Psoas muscle (tissue), 8 donors: ENCODE data around the gene GRIN2C. TPM values are rescaled to one million over a fixed set of nuclear protein-coding genes. Genes with fewer than 3 reads are reported as not detected.

Source experiments
- ATAC-seq, 4 donors: fragments of 200-7000 bp; cut with Tn5 transposase; one replicate each; pipeline ENCODE4 v1.9.1; 2020; ENCODE audit warnings: moderate library complexity in 3 of 4, mild to moderate bottlenecking in 2 of 4
- DNase-seq, 2 donors: peaks; one replicate each; pipeline ENCODE4 v3.0.0-alpha.2; 2020
- H3K27ac ChIP-seq: fragments of 200-600 bp; one replicate; pipeline ENCODE4 v1.8.0; 2022
- H3K27me3 ChIP-seq, 3 donors: fragments of 200-600 bp in 1 of 3; one replicate each; pipeline versions ENCODE4 v1.6.1 to v1.8.0; 2013 to 2022; ENCODE audit warnings: low read length in 2 of 3, mild to moderate bottlenecking in 2 of 3, moderate library complexity in 1 of 3; ENCODE audit not compliant: insufficient read depth in 3 of 3
- H3K36me3 ChIP-seq, 2 donors: fragments of 200-600 bp in 1 of 2; one replicate each; pipeline versions ENCODE4 v1.6.1 to v1.8.0; 2013 to 2022; ENCODE audit warnings: low read depth in 1 of 2, mild to moderate bottlenecking in 1 of 2, moderate library complexity in 1 of 2; ENCODE audit not compliant: insufficient read depth in 1 of 2
- H3K4me1 ChIP-seq: fragments of 200-600 bp; one replicate; pipeline ENCODE4 v1.8.0; 2022
- H3K4me3 ChIP-seq: fragments of 200-600 bp; one replicate; pipeline ENCODE4 v1.8.0; 2022; ENCODE audit warnings: mild to moderate bottlenecking
- H3K9me3 ChIP-seq: fragments of 200-600 bp; one replicate; pipeline ENCODE4 v1.8.0; 2022
- WGBS, 3 donors: extraction: QIAGEN DNeasy Blood & Tissue Kit; methylation state at CpG; one replicate each; pipeline versions ENCODE4 v1.1.6 to v1.1.7; 2013; 5-methylcytosine and 5-hydroxymethylcytosine counted together
- intact Hi-C, 2 donors: fragments of 100-400 bp; cut with DNase I; formaldehyde crosslinking; loops; one replicate each; pipeline versions ENCODE4 v1.11.0 to v1.14.2; 2022
- polyA plus RNA-seq, 3 donors: library from polyadenylated mRNA; stranded (reverse); fragments of 200-250 nt; gene quantifications; one replicate each; pipeline ENCODE4 v1.2.3, GENCODE V29; 2013
- total RNA-seq, 4 donors: library from RNA; stranded (reverse); fragmentation: NEBNext Ultra II Directional in 2 of 4; extraction: Animal tissue kit (Norgen Biotek cat#: 25700) in 2 of 4; gene quantifications; one replicate each; pipeline versions ENCODE4 v1.2.1 to v1.2.4, GENCODE V29; 2021 to 2023
- TF ChIP-seq, protein P1 (sequence below): fragments of 200-600 bp; IDR thresholded peaks from one replicate; pipeline ENCODE4 v1.8.0; 2022; ENCODE audit warnings: antibody characterized with exemption
- donor health status: healthy with polysubstance abuse.
- donor health status: DM: no; HTN: no; CAD: no; lungs with moderate emphysema.
- donor health status: Bipolar disorder and iron deficiency.
- donor health status: healthy.
- donor health status: DM: yes; HTN: yes; CAD: no.
- donor health status: DM: no; HTN: no; CAD: no.
- donor health status: DM: no; HTN: no; CAD: no.
- donor health status: DM: yes; HTN: yes; CAD: no.

Gene GRIN2C
- total and polyA plus RNA-seq, 7 donors, result 0.06 to 0.74 (median 0.32) TPM

DNA sequence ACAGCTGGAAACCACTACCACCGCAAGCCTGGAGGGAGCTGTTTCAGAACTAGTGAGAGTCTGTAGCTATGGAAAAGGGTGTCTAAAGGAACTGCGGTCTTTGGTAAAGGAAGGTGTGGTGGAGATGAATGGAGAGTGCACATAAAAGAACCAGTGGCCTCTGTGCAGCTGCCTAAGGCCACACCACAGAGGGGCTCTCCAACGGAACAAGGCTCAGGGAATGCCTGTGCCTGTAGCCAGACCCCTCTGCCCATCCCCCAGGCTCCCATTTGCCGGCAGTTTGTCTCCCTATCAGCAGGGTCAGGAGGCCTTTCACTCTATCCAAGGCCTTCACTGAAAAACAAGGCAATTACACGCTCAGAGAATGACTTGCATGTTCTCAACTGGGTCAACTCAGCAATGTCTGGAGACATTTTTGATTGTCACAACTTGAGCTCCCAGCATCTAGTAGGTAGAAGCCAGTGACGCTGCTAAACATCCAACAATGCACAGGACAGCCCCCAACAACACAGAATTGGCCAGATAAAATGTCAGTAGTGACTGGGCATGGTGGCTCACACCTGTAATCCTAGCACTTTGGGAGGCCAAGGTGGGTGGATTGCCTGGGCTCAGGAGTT is 16.4 kb upstream of the GRIN2C start:
- no peak for DNase-seq
- no peak for ATAC-seq
- intact Hi-C loops, result no loop called here
- WGBS, 3 donors, result 37 to 47% (median 44%) methylated on average over 6 of the region's 6 CpGs
- Histone ChIP-seq H3K9me3 (no peaks in the 10 kb centered on the region), H3K4me3 (no peak overlapping the region), H3K27me3 (peaks cover 0 to 4% (median 0%) of the 10 kb centered on the region in 3 donors), H3K27ac (no peak overlapping the region), H3K36me3 (no peaks in the 10 kb centered on the region), H3K4me1 (peaks cover 7% of the 10 kb centered on the region)
- TF ChIP-seq, protein P1, sequence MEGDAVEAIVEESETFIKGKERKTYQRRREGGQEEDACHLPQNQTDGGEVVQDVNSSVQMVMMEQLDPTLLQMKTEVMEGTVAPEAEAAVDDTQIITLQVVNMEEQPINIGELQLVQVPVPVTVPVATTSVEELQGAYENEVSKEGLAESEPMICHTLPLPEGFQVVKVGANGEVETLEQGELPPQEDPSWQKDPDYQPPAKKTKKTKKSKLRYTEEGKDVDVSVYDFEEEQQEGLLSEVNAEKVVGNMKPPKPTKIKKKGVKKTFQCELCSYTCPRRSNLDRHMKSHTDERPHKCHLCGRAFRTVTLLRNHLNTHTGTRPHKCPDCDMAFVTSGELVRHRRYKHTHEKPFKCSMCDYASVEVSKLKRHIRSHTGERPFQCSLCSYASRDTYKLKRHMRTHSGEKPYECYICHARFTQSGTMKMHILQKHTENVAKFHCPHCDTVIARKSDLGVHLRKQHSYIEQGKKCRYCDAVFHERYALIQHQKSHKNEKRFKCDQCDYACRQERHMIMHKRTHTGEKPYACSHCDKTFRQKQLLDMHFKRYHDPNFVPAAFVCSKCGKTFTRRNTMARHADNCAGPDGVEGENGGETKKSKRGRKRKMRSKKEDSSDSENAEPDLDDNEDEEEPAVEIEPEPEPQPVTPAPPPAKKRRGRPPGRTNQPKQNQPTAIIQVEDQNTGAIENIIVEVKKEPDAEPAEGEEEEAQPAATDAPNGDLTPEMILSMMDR, result no peak

DNA sequence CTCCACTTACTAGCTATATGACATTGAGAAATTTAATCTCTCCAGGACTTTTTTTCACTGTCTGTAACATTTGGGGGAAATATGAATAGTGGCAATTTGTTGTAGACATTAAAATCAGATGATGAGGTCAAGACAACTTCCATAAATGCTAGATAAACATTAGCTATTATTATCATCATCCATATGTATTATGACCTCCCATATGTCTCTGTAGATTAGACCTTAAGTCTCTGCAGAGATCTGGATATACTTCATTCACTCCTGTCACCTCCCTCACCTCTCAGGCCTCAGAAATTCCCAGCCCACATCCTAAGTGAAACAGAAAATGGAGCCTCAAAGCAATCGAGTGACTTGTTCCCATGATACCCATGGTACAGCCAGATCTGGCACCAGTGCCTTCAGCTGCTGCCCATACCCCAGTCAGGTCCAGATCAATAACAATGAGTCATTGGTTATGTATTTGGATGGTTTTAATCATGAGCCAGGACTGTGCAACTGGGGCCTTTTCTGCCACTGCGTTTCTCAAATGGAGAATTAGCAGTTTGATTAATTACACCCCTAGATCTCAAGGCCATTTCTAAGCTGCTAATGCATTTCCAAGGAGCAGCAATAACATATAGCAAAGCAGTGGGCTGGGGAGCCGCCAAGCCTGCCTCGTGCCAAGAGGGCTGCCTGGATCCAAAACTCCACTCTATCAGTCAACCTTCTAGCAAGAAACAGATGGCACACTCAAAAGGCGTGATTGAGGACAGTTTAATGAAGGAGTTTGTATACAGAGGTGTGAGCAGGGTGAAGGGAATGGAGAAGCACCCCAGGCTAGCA is 15.7 kb upstream of the GRIN2C start:
- Histone ChIP-seq H3K9me3 (no peaks in the 10 kb centered on the region), H3K4me3 (no peak overlapping the region), H3K4me1 (peaks cover 7% of the 10 kb centered on the region), H3K27me3 (peaks cover 0 to 4% (median 0%) of the 10 kb centered on the region in 3 donors), H3K27ac (no peak overlapping the region), H3K36me3 (no peaks in the 10 kb centered on the region)
- DNase-seq (no peak), ATAC-seq (no peak)
- WGBS, 3 donors, result 43 to 47% (median 45%) methylated on average over 5 of the region's 5 CpGs
- TF ChIP-seq, protein P1, result no peak
- intact Hi-C loops, result no loop called here

DNA sequence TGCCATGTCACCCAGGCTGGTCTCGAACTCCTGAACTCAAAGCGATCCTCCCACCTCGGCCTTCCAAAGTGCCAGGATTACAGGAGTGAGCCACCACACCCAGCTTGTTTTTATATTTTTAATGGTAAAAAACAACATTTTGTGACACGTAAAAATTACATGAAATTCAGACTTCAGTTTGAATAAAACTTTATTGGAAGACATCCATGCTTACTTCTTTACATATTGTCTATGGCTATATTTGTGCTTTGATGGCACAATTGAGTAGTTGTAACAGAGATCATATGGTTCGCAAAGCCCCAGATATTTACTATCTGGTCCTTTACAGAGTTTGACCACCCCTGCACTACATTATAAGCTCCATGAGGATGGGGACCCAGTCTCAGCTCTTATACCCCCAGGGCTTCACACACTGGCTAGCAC is 14.9 kb upstream of the GRIN2C start:
- intact Hi-C loops, result no loop called here
- WGBS, 3 donors, result 96 to 99% (median 97%) methylated on average over 5 of the region's 5 CpGs

DNA sequence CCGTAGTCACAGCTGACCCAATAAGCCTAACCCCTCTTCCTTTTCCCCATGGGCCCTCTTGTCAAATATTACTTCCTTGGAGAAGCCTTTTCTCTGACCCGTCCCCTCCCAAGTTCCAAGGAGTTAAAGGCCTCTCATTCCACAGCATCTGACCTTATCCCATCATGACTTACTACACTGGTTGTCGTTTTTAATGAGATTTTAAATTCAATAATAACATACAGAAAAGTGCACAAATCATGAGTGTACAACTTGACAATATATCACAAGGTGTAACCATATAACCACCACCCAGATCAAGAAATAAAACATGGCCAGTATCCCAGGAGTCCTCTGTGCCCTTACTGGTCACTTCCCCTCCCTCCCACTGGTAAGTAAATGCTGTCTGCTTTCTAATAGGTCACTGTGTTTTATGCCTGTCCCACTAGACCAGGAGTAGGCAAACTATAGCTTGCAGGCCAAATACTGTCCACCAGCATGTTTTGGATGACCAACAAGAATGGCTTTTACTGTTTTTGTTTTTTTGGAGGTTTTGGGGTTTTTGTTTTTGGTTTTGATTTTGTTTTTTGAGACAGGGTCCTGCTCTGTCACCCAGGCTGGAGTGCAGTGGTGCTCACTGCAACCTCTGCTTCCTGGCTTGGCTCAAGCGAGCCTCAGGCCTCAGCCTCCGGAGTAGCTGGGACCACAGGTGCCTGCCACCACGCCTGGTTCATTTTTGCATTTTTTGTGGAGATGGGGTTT is 14.4 kb upstream of the GRIN2C start:
- intact Hi-C loops, result no loop called here
- peak overlapping the region; percentile 83 for H3K4me3 ChIP-seq
- no peaks in the 10 kb centered on the region for H3K9me3 ChIP-seq
- H3K27ac ChIP-seq, result peak overlapping the region; percentile 94
- H3K36me3 ChIP-seq, result no peaks in the 10 kb centered on the region
- ATAC-seq, result no peak
- DNase-seq, result no peak
- WGBS, 3 donors, result 60 to 65% (median 62%) methylated on average over 6 of the region's 6 CpGs
- peaks cover 7% of the 10 kb centered on the region for H3K4me1 ChIP-seq
- TF ChIP-seq, protein P1, result no peak
- peaks cover 0 to 2% (median 0%) of the 10 kb centered on the region in 3 donors for H3K27me3 ChIP-seq

More for the DNA sequence above, 14.9 kb upstream of the GRIN2C start:
- H3K9me3 ChIP-seq, result no peaks in the 10 kb centered on the region
- peaks cover 7% of the 10 kb centered on the region for H3K4me1 ChIP-seq
- H3K27me3 ChIP-seq, result peaks cover 0 to 4% (median 0%) of the 10 kb centered on the region in 3 donors
- no peaks in the 10 kb centered on the region for H3K36me3 ChIP-seq
- H3K27ac ChIP-seq, result no peak overlapping the region
- H3K4me3 ChIP-seq, result peak overlapping the region; percentile 83
- DNase-seq, result no peak
- ATAC-seq, result no peak
- TF ChIP-seq, protein P1, result no peak
